HG02884 (cell line): ENCODE results near the gene EPB41L2.

ENCODE experiments used
- ATAC-seq: cut with Tn5 transposase; IDR thresholded peaks from one replicate; pipeline ENCODE4 v1.9.1; 2021; ENCODE audit warnings: mild to moderate bottlenecking, moderate library complexity; ENCODE audit not compliant: unreplicated experiment

Gene EPB41L2

GRCh38 chr6:131062241-131063027 is 611 bp downstream of the EPB41L2 start:
- ATAC-seq: no peak

- ATAC-seq: no peak
Observed at GRCh38 chr6:131061751-131062119, 1.3 kb downstream of the EPB41L2 start.

- ATAC-seq: no peak
Observed at GRCh38 chr6:131061041-131061750, 1.8 kb downstream of the EPB41L2 start.

DNA sequence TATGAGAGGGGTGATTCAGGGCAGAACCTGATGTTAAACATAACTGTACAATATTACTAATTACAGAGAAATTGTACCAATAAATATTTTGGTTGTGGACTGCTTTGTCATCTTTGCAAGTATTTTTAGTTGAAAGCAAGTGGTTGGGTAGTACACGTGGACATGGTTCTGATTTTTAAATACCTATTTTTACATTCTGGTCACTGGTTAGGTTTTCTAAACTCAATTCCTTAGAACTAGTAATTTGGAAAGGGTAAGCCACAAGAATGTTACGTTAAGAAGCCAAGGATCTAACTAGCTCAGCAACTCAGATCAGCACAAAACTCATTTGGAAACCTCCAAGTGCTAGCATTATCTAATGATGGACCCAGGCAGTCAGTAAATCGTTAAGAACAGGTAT is 2.7 kb downstream of the EPB41L2 start:
- ATAC-seq: no peak

DNA sequence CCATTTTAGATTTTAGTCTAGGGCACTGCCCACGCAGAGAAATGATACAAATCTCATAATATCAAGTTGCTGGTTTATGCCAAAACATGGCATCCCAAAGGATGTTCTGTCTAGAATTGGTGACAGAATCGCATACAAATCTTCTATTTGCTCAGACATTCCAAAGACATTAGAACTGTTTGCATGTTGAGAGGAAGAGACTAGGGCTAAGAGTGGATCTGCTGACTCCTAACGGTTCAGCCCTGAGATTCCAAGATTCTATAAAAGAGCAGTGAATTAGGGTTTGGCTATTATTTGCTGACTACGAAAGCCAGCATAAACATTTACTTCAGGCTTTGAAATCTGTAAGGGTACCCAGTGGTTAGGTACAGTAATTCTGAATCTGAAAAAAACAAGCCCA is 3.6 kb downstream of the EPB41L2 start:
- ATAC-seq: no peak

- ATAC-seq: no peak
Observed at GRCh38 chr6:131058236-131058635, 4.8 kb downstream of the EPB41L2 start.

DNA sequence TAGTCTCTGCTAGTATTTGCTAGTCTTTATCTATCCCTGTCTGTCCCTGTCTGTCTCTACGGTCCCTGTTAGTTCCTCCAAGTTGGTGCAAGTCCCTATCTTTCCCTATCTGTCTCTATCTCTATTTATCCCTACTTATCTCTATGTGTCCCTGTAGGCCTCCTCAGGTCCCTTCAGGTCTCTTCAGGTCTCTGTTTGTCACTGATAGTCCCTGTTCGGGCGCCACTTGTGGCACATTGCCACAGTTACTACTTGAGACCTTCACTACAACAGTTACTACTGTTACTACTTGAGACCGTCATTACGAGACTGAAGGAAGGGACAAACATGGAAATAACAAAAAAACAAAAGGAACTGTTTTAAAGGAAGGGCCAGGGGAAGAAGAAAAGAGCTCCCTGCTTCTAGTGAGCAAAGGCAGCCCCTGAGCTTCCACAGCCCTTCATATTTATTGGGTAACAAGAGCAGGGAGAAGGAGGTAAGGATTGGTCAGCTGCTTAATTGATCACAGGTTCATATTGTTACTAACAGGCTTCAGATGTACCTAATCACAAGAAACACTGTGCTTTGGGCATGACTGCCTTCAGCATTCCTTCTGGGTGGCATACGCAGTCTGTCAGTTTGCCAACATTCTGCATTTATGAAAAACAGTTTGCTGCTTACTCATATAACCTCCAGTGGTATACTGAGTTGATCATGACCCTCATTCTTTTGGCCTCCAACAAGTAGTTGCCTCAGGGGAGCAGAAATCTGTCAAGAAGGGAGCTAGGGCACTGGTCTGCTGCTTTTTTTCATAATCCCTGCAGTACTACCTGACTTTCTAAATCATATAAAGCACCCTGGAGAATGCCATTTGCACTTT is 8.4 kb downstream of the EPB41L2 start:
- no peak for ATAC-seq

DNA sequence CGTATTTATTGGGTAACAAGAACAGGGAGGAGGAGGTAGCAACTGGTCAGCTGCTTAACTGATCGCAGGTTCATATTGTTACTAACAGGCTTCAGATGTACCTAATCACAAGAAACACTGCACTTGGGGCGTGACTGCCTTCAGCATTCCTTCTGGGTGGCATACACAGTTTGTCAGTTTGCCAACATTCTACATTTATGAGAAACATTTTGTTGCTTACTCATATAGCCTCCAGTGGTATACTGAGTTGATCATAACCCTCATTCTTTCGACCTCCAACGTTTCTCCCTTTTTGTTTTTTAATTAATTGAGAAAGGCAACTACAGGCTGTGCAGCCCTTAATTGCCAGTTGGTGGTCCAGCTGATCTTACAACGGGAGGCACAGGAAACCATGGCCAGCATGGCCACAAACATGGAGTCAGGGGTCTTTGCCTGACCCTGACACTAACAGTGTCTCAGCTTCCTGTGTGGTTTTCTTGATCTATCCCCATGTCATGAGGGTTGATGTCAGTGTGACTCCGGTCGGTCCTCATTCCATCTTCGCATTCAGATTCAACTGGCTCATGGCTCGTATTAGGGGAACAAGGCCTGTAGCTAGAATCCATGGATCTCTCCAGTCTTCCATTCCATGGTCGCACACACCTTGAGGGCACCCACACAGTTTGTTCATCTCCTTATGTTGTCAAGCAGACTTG is 9.4 kb downstream of the EPB41L2 start:
- no peak for ATAC-seq

DNA sequence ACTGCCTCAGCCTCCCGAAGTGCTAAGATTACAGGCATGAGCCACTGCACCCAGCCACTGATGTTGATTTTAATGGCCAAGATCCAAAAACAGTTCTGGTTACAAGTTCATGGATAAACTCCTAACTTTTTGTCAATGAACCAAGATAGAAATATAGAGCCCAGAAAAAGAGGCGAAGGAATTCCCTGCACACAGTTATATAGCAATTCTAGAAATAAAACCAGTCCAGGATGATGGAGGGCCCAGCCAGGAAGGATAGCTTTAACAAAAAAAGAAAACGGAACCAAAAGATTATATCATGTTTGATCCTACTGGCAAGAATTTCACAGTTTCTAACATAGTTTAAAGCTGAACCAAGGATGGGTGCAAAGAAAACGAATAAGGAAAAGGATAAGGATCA is 10.9 kb downstream of the EPB41L2 start:
- ATAC-seq: no peak

GRCh38 chr6:131051341-131051740 is 11.7 kb downstream of the EPB41L2 start:
- ATAC-seq: no peak

DNA sequence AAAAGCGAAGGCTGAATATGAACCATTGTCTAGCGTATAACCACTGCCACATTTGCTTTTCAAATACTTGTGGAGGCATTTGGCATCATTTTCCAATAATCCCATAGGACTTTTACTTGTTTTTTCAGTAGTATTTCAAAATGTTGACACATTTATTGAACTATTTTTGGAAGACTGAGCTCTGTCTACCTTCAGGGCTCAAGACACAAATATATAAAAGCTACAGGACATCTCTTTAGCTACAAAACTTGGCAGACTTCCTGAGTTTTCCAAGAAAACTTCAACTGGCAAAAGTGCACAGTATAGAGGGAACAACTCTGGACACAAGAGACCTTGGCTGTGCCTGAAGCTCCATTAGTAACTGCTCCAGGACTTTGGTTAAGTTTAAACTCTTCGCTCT is 13.4 kb downstream of the EPB41L2 start:
- no peak for ATAC-seq

- no peak for ATAC-seq
Observed at GRCh38 chr6:131048933-131049515, 14.0 kb downstream of the EPB41L2 start.

DNA sequence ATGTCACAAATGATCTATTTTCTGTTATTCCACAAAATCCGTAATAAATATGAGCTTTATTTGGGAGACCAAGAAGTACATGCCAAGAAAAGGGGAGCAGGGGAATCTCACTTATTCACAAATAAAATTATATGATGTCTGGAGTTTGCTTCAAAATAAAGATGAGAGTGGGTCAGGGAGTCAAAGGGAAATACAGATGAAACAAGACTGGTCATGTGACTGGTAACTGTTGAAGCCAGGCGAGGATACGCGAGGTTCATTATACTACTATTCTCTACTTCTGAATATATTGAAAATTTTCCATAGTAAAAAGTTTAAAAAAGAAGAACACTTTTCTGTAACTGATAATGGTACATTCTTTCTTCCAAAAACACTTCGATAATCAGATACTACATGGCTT is 14.6 kb downstream of the EPB41L2 start:
- no peak for ATAC-seq

DNA sequence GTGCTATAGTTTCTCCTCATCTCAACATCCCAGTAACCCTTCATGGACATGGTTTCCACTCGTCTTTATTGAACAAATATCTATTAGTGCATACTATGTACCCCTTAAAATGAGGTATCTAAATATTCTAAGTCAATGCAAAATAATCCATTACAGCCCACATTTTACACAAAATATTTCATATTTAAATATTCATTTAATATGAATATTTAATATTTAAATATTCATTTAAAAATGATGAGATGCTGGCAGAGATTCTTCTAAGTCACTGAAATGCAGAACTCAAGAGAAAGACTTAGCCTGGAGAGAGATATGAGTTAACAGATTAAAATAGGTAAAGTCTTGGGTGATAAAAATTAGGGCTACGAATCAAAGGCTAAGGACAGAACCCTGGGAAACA is 17.9 kb downstream of the EPB41L2 start:
- ATAC-seq: no peak

DNA sequence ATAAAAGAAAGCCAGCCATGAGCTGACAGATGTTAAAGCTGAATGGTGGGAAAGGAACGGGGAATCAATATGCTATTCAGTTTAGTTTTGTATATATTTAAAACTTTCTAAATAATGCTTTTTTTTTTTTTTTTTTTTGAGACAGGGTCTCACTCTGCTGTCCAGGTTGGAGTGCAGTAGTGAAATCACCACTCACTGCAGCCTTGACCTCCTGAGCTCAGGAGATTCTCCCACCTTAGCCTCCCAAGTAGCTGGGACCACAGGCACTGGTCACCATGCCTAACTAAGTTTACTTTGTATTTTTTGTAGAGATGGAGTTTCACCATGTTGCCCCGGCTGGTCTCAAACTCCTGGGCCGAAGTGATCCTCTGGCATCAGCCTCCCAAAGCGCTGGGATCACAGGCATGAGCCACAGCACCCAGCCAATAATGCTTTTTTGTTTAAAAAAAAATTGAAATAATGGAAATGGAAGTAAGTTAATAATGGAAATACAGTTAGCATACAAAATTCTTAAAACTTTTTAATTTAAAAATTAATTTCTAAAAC is 19.1 kb downstream of the EPB41L2 start:
- no peak for ATAC-seq

DNA sequence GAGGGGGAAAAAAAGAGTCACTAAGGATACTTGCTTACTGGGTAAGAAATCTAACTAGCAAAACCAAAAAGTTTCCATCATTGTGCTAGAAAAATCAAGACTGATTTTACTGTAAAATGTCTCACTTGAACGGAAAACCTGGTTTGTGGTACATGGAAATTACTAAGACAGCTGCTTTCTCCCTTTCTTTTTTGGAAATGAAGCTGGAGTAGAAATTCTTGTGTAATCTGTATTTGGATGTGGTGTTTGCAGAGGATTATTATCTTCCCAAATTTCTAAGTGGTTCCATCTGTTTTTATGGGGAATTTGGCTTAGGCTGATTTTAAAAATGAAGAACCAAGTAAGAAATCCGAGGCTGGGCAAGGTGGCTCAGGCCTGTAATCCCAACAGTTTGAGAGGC is 20.4 kb downstream of the EPB41L2 start:
- no peak for ATAC-seq

DNA sequence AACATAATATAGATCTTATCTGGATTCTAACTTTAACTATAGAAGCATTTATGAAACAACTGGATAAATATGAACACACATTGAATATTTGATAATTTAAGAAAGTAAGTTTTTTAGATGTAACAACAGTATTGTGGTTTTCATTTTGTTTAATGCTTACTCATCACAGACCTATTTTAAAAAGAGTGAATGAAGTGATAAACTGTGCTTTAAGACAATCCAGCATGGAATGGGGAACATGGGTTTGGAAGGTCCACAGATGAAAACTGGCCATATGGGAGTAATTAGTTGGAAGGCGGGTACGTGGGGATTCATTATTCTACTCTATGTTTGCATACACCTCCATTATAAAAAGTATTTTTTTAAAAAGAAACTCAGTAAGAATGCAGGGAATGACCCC is 21.2 kb downstream of the EPB41L2 start:
- ATAC-seq: no peak

- ATAC-seq: no peak
Observed at GRCh38 chr6:131040866-131041265, 22.2 kb downstream of the EPB41L2 start.

- ATAC-seq: no peak
Observed at GRCh38 chr6:131039345-131039680, 23.7 kb downstream of the EPB41L2 start.

GRCh38 chr6:131038597-131039344 is 24.3 kb downstream of the EPB41L2 start:
- no peak for ATAC-seq
